ENCODE measurements around the gene COL11A1. TPM values are rescaled to one million over a fixed set of nuclear protein-coding genes. Genes with fewer than 3 reads are reported as not detected.

Gene COL11A1
- total RNA-seq, 4 donors from 2014 or later, result 9.8 to 24.3 (median 12.8) TPM

GRCh38 chr1:102861247-102861646, 247.1 kb downstream of the COL11A1 start:
- H3K9me3 ChIP-seq, result no peaks in the 10 kb centered on the region
- TF ChIP-seq EP300 (IDR thresholded peaks at IDR 0.05) (no peak), POLR2A (IDR thresholded peaks at IDR 0.05) (no peak), CTCF (IDR thresholded peaks at IDR 0.05) (no peak)
- H3K36me3 ChIP-seq, result no peaks in the 10 kb centered on the region
- no peaks in the 10 kb centered on the region for H3K4me1 ChIP-seq
- 79 to 84% methylated on average over 3 of the region's 3 CpGs for WGBS, 2 donors
- H3K4me3 ChIP-seq, result no peak overlapping the region
- H3K27ac ChIP-seq, result no peak overlapping the region
- DNase-seq (ENCODE audit: low spot score in 2 of 2), result no peak
- no peaks in the 10 kb centered on the region for H3K27me3 ChIP-seq

- no peak for DNase-seq (ENCODE audit: low spot score in 2 of 2)
- no peaks in the 10 kb centered on the region for H3K27me3 ChIP-seq
- H3K27ac ChIP-seq, result no peak overlapping the region
- no peak overlapping the region for H3K4me3 ChIP-seq
- peaks cover 0 to 4% (median 0%) of the 10 kb centered on the region in 4 donors for H3K9me3 ChIP-seq
- no peak for TF ChIP-seq EP300 (IDR thresholded peaks at IDR 0.05)
- no peak for TF ChIP-seq POLR2A (IDR thresholded peaks at IDR 0.05)
- TF ChIP-seq CTCF (IDR thresholded peaks at IDR 0.05), result no peak
- no peaks in the 10 kb centered on the region for H3K36me3 ChIP-seq
- no peaks in the 10 kb centered on the region for H3K4me1 ChIP-seq
Measured at GRCh38 chr1:102858695-102859094, 249.6 kb downstream of the COL11A1 start.

GRCh38 chr1:102857251-102857650, 251.1 kb downstream of the COL11A1 start:
- DNase-seq (ENCODE audit: low spot score in 2 of 2), result no peak
- TF ChIP-seq EP300 (IDR thresholded peaks at IDR 0.05) (no peak), CTCF (IDR thresholded peaks at IDR 0.05) (no peak), POLR2A (IDR thresholded peaks at IDR 0.05) (no peak)
- Histone ChIP-seq H3K4me3 (no peak overlapping the region), H3K27me3 (no peaks in the 10 kb centered on the region), H3K9me3 (peaks cover 0 to 7% (median 0%) of the 10 kb centered on the region in 4 donors), H3K36me3 (no peaks in the 10 kb centered on the region), H3K4me1 (no peaks in the 10 kb centered on the region), H3K27ac (no peak overlapping the region)

GRCh38 chr1:102853701-102854187, 254.6 kb downstream of the COL11A1 start:
- Histone ChIP-seq H3K4me3 (no peak overlapping the region), H3K27ac (no peak overlapping the region), H3K27me3 (no peaks in the 10 kb centered on the region), H3K36me3 (no peaks in the 10 kb centered on the region), H3K4me1 (no peaks in the 10 kb centered on the region), H3K9me3 (peaks cover 0 to 7% (median 0%) of the 10 kb centered on the region in 4 donors)
- WGBS, 2 donors, result 96 to 97% methylated on average over 26 to 32 of the region's 50 CpGs
- no peak for DNase-seq (ENCODE audit: low spot score in 2 of 2)
- no peak for TF ChIP-seq EP300 (IDR thresholded peaks at IDR 0.05)
- no peak for TF ChIP-seq CTCF (IDR thresholded peaks at IDR 0.05)
- no peak for TF ChIP-seq POLR2A (IDR thresholded peaks at IDR 0.05)

GRCh38 chr1:102853136-102853535, 255.2 kb downstream of the COL11A1 start:
- no peaks in the 10 kb centered on the region for H3K27me3 ChIP-seq
- DNase-seq (ENCODE audit: low spot score in 2 of 2), result no peak

More at GRCh38 chr1:102853136-102853535, 255.2 kb downstream of the COL11A1 start:
- H3K4me3 ChIP-seq, result no peak overlapping the region
- no peaks in the 10 kb centered on the region for H3K4me1 ChIP-seq
- H3K27ac ChIP-seq, result no peak overlapping the region
- peaks cover 0 to 9% (median 0%) of the 10 kb centered on the region in 4 donors for H3K9me3 ChIP-seq
- TF ChIP-seq CTCF (IDR thresholded peaks at IDR 0.05), result no peak
- TF ChIP-seq POLR2A (IDR thresholded peaks at IDR 0.05), result no peak
- TF ChIP-seq EP300 (IDR thresholded peaks at IDR 0.05), result no peak
- H3K36me3 ChIP-seq, result no peaks in the 10 kb centered on the region
